NCI-H510A (cell line): ENCODE data around the gene SIRPG.
"Not testable (repeated sequence)": the region's sequence is repeated elsewhere in the genome, so short reads cannot be mapped to it uniquely, and the experiment has no call there.

ENCODE experiments used
- DNase-seq: peaks from one replicate; lab custom pipeline; 2025; lab: John Stamatoyannopoulos, UW

Gene SIRPG

DNA sequence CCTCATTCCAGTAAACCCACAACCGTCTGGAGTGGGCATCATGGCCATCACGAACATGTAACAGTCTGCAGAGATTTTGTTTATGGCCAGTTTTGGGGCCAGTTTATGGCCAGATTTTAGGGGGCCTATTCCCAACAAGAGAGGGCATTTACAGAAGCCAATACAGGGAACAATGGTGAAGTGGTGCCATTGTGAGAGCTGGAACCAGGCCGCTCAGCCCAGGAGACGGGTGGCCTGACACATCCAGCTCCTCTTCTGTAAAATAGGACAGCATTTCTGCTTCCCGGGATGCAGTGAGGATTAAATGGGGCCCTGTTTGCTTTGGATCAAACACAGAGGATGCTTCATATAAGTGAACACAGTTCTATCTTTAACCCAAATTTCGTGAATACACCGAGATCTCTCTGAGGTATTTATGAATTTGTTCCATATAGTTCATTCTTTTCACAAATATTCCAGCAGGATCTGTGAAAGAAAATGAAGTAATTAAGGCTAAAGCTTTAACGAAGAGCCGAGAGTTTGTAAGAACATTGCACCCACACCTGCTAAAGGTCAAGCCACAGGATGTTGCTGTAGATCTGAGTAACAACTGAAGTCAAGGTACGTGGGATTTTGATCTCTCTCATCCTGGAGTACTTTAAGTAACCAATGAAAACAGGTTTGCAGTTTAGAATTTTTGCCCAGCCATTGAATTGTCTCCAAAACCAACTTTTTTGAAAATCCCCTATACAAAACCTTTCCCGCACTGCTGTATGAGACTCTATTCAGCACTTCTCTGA, 14.5 kb upstream of the SIRPG start:
- no peak for DNase-seq

DNA sequence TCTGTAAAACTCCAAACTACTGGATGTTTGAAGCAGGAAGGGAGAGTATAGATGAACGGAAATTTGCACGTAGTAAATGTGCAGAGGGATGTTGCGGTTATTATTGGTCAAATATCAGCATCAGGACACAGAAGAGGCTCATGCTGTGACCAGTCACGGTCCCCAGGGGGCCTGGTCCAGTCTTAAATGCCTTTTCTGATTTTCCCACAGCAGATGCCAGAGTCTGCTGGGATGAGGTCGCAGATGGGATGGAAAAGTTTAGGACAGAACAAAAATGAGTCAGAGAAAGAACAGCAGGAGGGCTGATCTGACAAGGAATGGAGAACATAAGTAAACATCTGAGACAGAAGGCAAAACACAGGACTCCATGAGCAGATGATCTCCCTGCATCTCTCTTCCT, 11.7 kb upstream of the SIRPG start:
- DNase-seq, result no peak

DNA sequence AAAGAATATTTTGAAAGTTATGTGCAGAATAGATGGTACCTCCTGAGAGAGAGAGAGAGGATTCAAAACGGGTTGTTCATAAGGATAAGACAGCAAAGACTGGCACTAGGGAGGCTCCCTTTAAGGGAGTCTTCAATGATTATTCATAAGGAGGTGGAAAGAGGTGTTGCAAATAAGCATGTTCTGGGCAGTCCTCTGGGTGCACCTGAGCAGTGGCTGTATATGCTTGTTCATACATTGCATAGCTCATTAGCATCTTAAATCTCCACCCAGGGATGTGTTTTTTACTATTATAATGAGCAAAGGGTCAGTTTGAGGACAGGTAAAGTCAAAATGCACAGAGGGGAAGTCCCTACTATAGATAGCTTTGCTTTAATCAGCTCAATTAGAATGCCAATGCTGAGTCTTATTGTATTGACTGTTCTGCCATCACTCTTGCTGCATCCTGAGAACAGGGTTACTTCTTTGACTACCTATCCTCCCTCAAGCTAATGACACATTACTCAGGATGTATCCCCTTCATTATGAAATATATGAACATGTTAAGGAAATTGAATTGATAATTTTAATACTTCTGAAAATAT, 10.0 kb upstream of the SIRPG start:
- DNase-seq, result no peak

DNA sequence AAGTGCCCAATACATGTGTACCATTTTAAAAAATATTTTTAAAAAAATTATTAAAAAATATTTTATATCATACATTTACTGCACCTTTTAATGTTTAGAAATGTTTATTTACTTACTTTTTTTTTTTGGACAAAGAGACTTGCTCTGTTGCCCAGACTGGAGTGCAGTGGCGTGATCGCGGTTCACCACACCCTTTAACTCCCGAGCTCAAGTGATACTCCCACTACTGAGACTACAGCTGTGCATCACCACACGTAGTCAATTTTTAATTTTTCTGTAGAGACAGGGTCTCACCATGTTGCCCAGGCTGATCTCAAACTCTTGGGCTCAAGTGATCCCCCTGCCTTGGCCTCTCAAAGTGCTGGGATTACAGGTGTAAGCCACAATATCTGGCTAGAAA, 9.2 kb upstream of the SIRPG start:
- DNase-seq, result no peak

DNA sequence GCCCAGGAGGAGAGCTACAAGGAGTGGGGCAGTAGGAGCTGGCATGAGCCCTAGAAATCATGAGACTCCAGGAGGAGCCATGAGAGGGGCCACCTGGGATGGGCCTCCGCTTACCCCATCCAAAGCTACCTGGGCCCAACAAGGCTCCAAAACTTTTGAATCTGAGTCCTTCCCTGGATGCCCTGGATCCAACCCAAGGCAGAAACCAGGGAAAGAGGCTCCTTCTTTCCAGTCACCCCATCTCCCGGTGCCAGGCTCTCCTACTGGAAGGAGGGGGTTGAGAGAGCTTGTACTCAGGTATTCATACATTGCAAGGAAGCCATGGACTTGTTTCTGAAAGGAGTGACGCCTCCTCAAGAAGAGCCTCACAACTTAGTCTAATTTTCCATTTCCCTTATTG, 7.8 kb upstream of the SIRPG start:
- DNase-seq, result no peak

DNA sequence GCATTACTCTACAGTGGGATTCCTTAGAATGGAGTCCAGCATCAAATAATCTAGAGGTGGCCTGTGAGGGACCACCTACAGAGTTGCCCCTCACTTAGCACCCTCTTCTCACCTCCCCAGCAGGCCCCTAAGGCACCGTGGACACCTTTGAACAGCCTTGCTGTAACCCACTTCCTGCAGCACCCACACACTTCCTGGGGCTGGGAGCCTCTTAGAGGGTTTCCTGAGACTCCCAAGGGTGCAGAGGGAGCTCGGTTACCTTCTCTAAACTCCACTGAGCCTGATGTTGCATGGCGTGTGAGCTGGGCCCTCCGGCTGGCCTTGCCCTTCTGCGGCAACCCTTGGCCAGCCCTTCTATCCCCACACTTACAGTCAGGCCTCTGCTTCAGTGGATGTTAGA, 7.3 kb upstream of the SIRPG start:
- no peak for DNase-seq

DNA sequence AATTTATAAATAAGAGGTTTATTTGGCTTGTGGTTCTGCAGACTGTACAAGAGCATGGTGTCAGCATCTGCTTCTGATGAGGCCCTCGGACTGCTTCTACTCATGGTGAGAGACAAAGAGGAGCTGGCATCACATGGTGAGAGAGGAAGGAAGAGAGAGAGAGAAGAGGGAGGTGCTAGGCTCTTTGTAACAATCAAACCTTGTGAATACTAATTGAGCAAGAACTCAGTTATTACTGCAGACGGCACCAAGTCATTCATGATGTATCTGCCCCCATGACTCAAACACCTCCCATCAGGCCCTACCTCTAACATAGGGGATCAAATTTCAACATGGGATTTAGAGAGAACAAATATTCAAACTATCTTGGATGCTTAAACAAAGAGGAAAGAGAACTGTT, 6.3 kb upstream of the SIRPG start:
- DNase-seq, result no peak

DNA sequence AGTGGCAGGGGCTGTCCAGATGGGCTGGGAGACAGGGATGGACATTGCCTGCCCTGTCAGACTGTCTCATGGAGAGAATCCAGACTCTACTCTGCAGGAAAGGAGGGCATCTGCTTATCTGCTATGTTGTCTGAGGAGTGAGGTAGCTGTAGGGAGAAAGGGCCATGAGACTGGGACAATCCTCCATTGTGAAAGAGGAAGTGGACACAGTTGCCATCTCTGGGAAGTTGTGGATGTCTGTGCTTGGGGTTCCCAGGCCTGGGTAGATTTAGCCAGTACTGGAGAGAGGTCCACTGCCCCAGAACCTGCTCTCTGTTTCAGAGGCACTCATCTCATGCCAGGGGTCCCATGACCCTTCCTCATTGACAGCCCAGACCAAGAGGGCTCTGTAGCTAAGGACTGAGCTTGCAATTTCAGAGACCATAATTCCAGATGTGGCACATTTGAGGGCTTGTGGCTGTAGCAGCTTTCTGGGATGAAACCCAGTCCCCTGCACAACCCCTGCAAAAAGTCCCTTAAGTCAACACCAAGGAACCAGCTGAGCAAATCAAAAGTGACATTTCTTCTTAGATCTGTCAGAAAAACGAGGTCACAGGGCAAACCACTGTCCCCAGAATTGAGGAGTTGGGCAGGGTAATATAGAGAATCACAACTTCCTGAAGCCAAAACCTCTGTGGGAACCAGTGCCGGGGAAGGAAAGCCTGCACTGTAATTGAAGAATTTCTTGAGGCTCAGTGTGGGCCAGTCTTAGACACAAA, 4.1 kb upstream of the SIRPG start:
- DNase-seq, result no peak

DNA sequence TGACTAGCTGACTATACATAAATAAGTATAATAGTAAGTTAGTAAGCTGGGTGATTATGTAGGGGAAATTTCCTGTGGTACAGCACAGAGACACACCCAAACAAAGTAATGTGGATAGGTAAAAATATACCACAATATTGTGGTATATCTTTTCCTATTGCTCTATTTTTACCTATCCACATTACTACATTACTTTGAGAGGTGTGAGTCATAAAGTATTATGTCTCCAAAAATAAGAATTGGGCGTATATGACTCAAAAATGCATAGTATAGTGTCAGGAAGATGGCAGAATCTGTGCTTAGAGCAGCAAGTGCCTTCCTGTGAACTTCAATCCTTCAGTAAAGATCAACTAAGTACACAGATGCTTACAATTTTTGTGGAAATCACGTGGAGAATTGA, 2.7 kb upstream of the SIRPG start:
- DNase-seq, result no peak

DNA sequence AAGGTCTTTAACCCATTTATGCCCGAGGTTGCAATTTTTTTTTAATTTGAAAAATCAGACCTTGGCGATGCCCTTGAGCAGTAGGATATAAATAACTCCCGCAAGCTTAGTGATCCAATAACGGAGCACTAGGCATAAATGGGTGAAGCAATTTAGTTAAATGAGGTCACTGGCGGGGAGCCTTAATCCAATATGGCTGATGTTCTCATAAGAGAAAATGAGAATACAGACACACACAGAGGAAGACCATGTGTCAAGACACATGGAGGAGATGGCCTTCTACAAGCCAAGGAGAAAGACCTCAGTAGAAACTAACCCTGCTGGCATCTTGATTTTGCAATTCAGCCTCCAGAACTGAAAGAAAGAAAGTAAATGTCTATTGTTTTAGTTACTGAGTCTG, 735 bp downstream of the SIRPG start:
- DNase-seq, result no peak

DNA sequence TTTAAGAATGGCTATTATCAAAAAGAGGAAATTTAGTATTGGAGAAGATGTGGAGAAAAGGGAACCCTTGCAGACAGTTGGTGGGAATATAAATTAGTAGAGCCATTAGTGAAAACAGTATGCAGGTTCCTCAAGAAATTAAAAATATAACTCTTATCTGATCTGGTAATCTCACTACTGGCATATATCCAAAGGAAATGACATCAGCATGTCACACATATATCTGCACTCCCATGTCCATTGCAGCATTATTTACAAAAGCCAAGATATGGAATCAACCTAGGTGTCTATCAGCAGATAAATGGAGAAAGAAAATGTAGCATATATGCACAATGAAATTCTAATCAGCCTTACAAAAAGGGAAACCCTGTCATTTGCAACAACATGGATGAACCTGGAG, 2.6 kb downstream of the SIRPG start:
- DNase-seq, result no peak

DNA sequence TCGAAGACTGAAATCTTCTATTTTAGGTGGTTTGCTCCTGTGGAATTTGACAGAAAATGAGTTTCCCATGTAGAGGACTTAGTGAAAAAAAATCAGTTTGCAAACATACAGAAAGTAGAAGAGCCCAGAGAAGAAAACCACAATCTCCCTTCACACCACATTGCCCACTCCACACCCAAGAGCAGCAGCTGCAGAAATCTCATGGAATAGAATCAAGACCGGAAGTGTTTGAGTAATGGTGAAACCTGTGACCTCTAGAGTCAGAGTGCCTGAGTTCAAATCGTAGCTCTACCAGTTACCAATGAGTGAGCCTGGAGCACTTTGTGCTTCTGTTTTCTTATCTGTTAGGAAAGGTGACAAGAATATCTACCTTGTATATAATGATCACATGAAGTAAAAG, 4.6 kb downstream of the SIRPG start:
- DNase-seq, result no peak

DNA sequence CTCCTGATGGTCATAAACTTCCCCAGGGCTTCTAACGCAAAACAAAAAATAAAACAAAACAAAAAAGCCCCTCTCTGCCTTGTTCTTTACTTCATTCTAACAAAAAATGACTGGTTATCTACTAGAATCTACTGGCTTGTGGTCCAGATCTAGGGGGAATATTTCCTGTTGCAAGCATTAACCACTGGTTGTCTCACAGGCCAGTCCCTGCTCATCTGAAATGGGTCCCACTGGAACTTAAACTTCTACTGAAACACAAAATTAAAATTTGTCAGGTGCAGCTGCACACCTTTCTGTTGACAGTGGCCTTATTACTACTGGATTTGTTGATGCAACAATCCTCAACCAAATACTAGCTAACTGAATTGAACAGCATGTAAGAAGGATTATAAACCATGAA, 5.5 kb downstream of the SIRPG start:
- DNase-seq, result no peak

DNA sequence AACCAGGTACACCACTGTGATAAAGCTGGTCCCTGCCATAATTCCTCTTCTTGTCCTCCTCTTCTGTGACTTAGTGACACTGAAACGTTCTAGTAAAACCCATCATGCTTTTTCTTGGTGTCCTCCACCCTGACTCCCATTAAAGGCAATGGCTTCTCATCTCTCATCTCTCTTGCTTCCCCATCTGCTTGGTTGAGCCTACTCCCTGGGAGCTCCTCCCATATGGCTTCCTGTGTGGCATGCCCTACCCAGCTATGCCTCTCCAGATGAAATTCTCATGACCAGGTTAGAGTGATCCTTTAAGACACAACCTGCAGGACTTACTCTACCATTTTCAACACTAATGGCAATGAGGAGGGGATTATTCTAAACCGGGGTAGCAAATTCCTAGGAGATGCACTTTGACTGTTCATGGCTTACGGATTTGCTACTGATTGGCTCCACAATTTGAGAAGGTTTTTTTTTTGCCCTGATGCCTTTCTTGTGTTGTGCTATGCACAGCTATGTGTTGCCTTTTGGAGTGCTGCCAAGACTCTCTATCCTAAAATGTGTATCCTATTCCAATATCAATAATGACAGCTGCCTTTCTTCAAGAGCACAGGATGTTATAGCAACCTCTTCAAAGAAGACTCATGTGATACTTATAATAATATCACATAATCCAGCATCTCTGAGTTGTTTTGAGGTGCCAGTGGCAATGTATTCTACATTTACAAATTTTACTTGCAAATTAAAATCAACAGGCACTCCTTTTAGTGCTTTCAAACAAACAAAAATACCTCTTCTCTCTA, 6.1 kb downstream of the SIRPG start:
- DNase-seq, result no peak

DNA sequence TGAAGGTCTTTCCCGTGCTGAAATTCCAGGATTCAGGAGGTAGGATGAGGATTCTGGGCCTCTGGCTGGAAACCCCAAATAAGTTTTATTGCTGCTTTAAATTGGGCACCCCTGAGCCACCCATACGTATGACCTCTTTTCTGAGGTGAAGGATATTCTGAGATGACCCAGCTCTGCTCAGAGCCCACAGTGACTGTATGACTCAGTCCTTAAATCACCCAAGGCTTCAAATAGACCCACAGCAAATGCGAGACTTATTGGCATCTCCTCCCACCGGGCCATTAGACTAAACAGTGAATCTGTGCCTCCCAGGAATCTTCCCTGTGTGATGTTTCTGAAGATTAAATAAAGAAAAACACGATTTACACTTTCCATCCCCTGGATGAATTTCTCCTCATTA, 9.5 kb downstream of the SIRPG start:
- no peak for DNase-seq

DNA sequence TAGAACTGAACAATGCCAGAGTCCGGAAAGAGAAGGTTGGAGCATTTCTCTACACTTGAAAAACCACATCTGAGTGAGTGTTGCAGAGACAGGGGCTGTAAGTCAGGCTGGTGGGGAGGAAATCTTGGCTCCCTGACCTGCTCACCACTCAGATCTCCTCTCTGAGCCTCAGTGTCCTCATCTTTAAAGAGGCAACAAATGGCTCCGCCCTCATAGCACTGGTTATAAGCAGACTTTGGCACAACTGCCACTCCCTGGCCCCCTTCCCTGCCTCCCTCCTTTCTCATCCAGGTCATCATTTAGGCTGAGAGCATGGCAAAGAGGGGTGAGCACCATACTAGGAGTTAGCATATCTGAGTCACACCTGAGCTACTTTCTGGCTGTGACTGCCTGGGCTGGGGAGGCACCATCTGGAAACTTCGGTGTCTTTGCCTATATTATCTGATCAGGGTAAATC, 10.6 kb downstream of the SIRPG start:
- DNase-seq, result no peak

DNA sequence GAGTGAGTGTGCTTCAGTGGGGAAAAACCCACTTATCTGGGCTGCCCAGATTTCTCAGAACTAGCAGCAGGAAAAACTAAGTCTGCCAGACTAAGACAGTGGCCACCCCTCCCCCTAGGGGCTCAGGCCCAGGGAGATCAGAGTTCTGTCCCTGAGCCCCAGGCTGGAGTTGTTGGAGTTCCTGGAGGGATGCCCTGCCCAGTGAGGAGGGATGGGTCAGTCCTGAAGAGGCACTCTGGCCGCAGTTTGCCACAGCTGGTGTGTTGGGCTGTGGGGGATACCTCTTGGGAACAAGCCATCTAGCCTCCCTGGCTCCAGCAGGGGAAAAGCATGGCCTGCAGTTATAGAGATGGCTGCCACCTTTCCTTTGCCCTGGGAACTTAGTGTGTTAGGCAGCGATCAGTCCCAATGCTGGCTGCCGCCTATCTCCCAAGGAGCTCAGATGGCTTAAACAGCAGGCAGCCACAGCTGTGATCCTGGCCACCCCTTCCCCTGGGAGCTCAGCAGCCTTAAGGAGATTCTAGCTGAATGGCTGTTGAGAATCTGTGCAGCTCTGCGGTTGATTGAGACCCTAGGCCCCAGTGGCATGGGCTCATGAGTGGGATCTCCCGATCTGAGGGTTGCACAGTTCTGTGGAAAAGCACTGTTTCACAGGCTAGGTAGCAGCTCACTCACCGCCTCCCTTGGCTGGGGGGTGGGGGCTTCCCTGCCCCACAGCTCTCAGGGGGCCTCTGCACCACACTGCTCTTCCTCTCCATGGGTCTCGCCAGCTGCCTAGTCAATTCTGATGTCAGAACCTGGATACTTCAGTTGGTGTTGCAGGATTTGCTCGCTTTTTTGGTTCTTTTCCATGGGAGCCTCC, 13.2 kb downstream of the SIRPG start:
- no peak for DNase-seq

DNA sequence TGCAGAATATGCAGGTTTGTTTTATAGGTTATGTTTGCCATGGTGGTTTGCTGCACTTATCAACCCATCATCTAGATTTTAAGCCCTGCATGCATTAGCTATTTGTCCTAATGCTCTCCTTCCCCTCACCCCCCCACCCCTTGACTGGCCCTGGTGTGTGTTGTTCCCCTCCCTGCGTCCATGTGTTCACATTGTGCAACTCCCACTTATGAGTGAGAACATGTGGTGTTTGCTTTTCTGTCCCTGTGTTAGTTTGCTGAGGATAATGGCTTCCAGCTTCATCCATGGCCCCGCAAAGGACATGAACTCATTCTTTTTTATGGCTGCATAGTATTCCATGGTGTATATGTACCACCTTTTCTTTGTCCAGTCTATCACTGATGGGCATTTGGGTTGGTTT, 18.9 kb downstream of the SIRPG start:
- DNase-seq, result not testable (repeated sequence)

DNA sequence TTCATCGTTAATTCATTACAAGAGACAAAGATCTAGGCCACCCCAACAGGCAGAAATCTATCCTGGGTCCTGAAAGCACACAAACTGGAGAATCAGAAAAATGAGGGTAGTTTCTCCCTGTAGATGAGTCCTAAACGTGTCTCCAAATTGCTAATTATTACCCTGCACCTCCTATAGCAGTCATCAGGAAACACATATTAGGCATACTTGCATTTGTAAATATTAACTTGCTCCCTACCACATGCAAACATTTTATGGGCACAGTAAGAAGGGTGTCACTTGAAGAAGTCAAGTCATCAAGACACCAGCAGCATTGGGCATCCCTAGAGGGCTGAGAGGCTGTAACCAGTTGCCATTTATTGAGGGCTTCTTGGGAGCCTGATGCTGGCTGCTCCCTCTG, 19.8 kb downstream of the SIRPG start:
- DNase-seq, result no peak

DNA sequence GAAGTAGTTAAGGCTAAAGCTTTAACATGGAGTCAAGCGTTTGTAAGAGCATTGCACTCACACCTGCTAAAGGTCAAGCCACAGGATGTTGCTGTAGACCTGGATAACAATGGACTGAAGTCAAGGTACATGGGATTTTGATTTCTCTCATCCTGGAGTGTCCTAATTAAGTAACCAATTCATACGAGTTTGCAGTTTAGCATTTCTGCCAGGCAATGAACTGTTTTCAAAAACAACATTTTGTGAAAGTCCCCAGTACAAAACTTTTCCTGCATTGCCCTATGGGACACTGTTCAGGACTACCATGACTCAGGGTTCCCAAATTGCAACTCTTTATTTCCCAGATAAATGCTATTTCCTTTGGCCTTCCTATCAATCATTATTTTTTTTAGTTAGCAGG, 20.4 kb downstream of the SIRPG start:
- no peak for DNase-seq

DNA sequence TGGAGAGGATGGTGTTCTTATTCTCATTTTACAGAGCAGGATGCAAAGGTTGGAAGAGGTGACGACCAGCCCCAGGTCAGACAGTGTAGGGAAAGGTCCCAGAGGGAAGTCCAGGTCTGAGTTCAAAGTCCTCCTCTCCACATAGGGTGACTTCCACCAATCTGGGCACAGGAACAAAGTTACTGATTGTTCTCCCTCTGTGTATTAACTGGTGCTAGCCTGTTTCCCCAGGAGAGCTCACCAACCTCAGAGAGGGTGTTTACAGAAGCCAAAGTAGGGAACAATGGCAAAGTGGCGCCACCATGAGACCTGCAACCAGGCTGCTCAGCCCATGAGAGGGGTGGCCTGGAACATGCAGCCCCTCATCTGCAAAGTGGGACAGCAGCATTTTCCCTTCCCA, 21.0 kb downstream of the SIRPG start:
- DNase-seq, result no peak
